Central memory CD4-positive, alpha-beta T cell (primary cell): Measurements from ENCODE around the gene PFN2.
A peak's percentile ranks its signal among the peaks of the same experiment; 100 is the strongest.
"Not testable (repeated sequence)": the region's sequence is repeated elsewhere in the genome, so short reads cannot be mapped to it uniquely, and the experiment has no call there.

Experiments used
- DNase-seq: peaks from one replicate; pipeline ENCODE4 v3.0.0; 2022
- total RNA-seq, 3 experiments: gene quantifications; one replicate each; lab custom pipeline; 2026; lab: John Stamatoyannopoulos, UW

Gene PFN2
- 4.4 to 12.4 (median 7.1) reads per million in 3 experiments for total RNA-seq

DNA sequence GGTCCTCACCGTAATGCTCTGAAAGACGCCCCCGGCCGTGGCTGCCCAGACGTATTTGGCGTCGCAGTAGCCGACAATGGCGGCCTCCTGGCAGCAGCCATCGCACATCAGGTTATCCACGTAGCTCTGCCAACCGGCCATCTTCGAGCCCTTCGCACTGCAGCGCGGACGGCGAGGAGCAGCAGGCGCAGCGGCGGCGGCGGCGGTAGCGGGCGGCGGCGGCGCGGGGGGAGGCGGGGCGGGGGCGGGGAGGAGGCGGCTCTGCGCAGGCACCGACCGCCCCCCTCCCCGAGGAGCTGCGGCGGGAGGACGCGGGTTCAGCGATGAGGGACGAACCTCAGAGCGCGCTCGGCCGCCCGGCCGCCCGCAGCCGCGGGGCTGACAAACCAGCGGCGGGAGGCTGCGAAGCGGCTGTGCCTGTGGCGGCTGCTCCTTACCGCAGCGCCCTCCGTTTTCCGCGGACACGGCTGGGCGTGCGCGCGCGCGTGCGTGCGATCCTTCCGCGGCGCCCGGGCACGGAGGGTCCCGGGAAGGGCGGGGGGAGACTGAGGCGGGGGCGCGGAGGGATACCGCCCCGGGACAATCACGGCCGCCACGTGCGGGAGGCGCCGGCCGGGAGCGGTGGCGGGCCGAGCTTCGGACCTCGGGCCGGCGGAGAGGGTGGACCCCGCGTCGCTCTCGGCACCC, at the start of gene PFN2:
Gene PFN2 (minus strand): TSS at position 180 of the 687 bp plus-strand sequence. CDS start 39 bp downstream, at position 141.
- peak; percentile 61 for DNase-seq

DNA sequence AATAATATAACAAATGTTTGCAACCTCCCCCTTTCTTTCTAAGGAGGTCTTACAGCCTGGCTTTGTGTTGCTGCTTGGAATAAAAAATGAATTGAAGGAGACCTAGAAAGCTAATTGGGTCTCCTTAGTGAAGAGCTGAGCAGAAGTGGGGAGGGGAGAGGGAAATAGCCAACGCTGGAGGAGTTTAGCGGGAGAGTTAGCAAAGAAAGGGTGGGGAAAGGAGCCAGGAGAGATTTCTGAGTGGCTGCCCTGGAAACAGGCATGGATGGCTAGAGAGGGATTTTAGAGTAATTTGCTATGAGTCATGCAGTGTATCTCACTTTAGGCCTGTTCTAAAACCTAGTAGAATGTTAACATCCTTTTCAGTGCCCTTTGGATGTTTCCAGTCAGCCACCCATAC, 45.2 kb upstream of the PFN2 start:
- no peak for DNase-seq

DNA sequence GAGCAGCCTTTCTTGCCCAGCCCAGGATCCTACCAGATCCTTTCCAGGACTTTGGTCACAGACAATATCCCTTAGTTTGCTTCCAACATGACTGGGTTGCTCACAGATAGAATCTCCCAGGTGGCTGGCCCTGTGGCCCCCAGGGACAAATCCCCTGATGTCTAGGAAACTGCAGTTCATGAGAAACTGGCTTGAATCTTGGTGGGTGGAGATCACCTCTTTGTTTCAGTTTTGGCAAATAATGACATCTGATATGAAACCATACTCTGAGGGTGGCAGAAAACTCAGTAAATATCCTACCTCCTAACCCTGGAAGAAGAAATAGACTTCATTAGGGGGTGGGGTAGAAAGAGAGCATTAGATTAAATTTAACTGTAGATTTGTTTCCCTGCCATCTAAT, 44.1 kb upstream of the PFN2 start:
- DNase-seq: no peak

DNA sequence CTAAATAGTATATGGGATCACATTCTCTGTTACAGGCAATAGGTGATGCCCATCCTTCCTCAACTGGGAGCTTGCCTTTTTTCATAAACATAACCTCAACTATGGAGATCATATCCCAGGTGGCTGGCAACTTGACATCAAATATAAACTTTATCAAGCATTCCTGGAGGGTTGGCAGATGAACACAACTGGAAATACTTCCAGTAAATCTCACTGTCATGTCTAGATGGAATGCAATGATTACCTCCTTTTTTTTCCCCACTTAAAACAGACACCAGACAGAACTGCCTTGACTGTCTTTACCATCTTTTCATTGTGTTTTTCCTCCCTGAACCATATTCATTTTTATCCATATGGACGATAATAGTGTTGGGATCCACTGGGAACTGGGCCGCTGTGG, 43.1 kb upstream of the PFN2 start:
- DNase-seq: no peak

- no peak for DNase-seq
Measured at GRCh38 chr3:150006794-150007193, 36.1 kb upstream of the PFN2 start.

DNA sequence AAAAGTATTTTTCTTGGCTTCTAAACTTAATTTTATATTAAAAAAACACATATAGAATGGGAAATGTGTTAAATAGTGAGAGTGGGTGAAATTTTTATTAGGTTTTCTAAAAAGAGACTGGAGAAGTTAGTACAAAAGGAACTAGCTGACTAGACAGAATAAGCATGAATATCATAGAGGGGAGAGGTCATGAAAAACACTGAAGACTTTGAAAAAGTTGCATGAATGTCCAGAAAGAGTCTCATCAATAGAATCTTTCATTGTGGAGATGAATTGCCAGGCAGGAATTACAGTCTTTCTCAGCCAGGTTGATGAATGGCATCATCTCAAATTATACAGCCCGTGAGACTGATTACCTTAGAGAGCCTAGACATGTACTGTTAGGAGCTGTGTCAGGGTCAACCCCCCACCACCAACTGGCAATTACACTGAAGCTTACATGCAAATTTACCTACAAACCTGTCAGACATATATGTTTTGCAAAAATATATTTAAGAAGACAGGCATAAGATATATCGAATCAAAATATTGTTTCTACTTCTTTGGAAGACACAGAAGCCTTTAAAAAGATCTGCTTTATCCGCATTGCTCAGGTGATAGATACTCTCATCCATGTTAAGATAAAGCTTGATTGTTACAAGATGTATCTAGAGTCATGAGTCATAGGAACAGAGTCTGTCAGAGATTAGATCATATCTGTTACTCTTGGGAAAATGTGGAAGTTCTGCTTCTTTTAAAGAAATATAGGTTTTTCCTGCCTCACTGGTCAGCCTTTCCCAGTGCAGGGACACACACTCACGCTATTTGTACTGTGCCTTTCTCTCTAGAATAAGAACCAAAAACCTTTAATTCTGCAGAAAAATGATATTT, 34.8 kb upstream of the PFN2 start:
- DNase-seq: no peak

- DNase-seq: no peak
Measured at GRCh38 chr3:150000641-150001040, 29.9 kb upstream of the PFN2 start.

GRCh38 chr3:149999421-149999820, 28.7 kb upstream of the PFN2 start:
- DNase-seq: no peak

DNA sequence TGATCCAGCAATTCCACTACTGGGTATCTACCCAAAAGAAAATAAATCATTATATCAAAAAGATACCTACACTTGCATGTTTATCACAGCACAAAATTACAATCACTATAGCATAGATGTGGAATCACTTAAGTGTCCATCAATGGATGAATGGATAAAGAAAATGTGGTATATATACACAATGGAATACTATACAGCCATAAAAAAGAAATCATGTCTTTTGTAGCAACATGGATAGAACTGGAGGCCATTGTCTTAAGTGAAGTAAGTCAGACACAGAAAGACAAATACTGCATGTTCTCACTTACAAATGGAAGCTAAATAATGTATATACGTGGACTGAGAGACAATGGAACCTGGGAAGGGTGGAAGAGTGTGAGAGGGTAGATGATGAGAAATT, 28.3 kb upstream of the PFN2 start:
- no peak for DNase-seq

DNA sequence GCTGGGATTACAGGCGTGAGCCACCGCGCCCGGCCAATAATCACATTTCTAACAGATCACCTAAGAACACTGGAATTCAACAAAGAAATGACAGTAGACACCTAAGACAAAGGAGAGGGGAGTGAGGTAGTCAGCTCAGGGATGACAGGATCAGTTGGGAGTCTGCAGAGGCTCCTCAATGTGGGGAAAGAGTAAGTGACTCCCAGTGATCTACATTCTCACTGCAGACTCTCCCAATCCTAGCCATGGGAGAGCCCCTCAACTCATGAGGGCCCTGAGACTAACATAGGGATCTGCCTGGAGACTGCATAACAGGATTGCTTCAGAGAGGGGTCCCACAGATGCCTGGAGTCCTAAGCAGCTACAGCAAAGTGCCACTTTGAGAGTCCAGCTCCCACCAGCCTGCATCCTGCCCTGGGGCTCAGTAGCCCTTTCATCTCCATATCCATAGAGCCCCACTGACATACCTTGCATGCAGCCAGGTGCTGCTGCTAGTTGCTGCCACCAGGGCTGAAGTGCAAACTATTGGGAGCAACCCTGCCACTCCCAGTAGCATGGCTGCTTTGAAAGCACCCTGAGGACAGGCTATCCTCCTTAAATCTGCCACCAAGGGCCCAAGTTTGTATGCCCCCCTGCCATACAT, 21.8 kb upstream of the PFN2 start:
- no peak for DNase-seq

- DNase-seq: no peak
Measured at GRCh38 chr3:149990423-149990948, 19.8 kb upstream of the PFN2 start.

GRCh38 chr3:149989307-149989706, 18.6 kb upstream of the PFN2 start:
- no peak for DNase-seq

GRCh38 chr3:149983628-149984027, 12.9 kb upstream of the PFN2 start:
- DNase-seq: no peak

DNA sequence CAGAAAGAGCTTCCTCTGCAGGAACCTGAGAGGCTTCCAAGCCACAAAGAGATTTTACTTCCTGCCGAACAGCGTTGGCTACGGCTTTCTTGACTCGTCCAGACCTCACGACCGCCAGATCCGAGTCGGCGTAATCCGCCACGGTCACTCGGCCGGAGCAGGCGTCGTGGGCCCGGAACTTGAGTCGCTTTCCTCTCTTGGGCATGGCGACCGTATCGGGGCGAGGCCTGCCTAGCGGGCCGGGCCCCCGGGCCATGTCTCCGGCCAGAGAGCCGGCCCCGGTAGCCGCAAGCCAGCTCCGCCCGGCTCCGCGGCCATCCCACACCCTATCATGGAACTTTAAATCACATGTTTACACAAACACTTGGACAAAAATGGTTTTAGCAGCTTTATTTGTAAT, 12.4 kb upstream of the PFN2 start:
- not testable (repeated sequence) for DNase-seq

GRCh38 chr3:149981979-149982378, 11.3 kb upstream of the PFN2 start:
- DNase-seq: not testable (repeated sequence)

DNA sequence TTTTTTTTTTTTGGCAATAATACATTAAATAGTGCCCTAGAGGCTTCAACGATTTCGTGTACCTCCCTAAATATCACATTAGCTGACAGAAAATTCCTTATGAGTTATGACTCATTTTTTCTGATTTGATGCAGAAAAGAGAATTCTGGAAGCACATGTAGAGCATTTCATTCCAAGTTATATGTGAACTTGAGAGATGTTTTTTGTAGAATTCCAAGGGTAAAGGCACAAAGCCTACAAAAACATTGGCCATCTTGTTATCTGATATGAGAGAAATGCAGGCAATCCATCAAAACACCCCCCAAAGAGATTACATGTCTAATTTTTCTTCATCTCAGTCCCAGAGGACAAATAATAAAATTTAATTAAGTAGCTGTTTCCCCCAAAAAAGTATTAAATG, 6.7 kb upstream of the PFN2 start:
- DNase-seq: no peak

- no peak for DNase-seq
Measured at GRCh38 chr3:149975919-149976318, 5.2 kb upstream of the PFN2 start.

GRCh38 chr3:149971403-149972075, 844 bp upstream of the PFN2 start:
- peak; percentile 24 for DNase-seq

DNA sequence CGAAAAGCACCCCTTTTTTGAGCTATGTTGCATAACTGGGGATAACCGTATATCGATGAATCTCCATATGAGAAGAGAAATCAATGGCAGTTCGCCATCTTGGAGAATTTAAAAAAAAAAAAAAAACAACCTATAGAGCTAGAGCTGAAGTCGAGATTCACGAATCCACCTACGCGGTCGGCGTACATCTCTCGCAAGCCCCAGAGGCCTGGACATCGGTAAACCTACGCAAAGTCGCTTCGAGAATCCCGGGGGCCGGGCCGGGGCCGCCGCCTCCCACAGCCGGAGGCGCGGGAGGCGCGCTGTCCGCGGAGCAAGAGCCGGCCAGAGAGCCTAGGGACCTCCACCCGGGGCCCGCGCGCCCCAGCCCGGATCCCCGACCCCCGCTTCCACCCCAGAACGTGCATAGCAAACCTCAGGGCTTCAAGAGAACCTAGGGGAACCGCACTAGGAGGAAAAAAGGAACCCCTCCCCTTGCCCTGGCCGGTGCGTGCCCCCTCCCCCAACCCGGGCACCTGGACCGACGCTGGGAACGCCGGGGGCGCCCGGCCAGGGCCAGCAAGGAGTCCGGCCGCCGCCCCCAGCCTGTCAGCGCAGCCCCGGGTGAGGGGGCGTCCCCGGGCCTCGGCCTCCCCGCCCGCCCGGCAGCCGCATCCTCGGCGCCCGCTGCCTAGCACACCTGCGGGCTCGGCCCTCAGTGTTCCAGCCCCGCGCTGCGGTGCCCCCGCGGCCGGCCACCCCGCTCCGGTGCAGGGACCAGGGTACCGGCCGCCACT, 567 bp downstream of the PFN2 start:
- DNase-seq: peak; percentile 72

DNA sequence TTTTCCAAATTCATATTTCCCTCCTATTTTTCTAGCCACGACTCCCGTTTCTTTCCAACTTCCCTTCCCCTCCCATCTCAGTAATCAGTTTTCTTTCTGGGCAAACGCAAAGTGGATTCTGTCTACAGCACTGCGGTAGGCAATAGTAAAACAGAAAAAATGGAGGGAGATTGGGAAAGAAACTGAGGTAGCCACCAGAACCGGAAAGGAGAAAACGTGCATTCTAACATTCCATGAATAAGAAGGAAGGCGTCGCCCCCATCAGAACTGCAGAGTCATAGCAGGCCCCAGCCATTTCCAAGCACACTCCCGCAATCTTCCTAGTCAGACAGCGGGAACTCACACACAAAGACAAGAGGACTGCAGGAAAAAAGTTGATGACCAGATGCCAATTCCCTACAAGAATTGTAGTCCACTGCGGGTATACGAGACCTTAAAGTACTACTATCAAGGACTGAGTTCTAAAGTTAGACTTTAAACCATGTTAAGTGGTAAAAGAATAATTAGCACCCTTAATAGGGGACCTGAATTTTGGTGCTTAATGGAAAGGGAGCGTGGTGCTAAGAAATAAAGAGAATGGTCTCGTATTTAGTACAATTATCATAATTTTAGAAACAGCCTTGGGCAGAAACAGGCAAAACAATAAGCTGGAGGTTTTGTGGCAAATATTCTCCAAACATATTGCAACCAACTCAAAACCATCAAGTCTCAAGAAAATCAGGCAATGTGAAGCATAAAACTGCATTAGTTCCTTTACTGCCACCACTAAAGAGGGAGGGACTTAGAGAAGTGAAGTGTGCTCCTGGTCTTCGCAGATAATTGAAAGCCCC, 1.4 kb downstream of the PFN2 start:
- DNase-seq: no peak

GRCh38 chr3:149968216-149968615, 2.5 kb downstream of the PFN2 start:
- DNase-seq: no peak
